CD4-positive, alpha-beta T cell treated with Interleukin-15 for 4 hours (primary cell): ENCODE measurements around the gene SLC4A5.
"Not testable (repeated sequence)": the region's sequence is repeated elsewhere in the genome, so short reads cannot be mapped to it uniquely, and the experiment has no call there.

ENCODE experiments used
- DNase-seq: peaks from one replicate; pipeline ENCODE4 v3.0.0-alpha.2; 2020; ENCODE audit warnings: low spot score

The SLC4A5 gene

GRCh38 chr2:74232426-74232825, 110.8 kb downstream of the SLC4A5 start:
- no peak for DNase-seq

GRCh38 chr2:74229865-74230264, 113.4 kb downstream of the SLC4A5 start:
- not testable (repeated sequence) for DNase-seq

GRCh38 chr2:74228772-74229171, 114.4 kb downstream of the SLC4A5 start:
- no peak for DNase-seq

GRCh38 chr2:74227646-74228045, 115.6 kb downstream of the SLC4A5 start:
- no peak for DNase-seq

GRCh38 chr2:74226648-74227213, 116.5 kb downstream of the SLC4A5 start:
- DNase-seq: no peak

- no peak for DNase-seq
Observed at GRCh38 chr2:74225698-74226459, 117.3 kb downstream of the SLC4A5 start.

- no peak for DNase-seq
Observed at GRCh38 chr2:74223941-74224770, 119.1 kb downstream of the SLC4A5 start.

- no peak for DNase-seq
Observed at GRCh38 chr2:74222300-74222650, 120.9 kb downstream of the SLC4A5 start.

- no peak for DNase-seq
Observed at GRCh38 chr2:74221604-74222299, 121.5 kb downstream of the SLC4A5 start.

- DNase-seq: no peak
Observed at GRCh38 chr2:74221091-74221490, 122.1 kb downstream of the SLC4A5 start.

GRCh38 chr2:74219846-74220486, 123.2 kb downstream of the SLC4A5 start:
- DNase-seq: no peak

GRCh38 chr2:74216642-74217041, 126.6 kb downstream of the SLC4A5 start:
- no peak for DNase-seq

- not testable (repeated sequence) for DNase-seq
Observed at GRCh38 chr2:74215771-74216170, 127.4 kb downstream of the SLC4A5 start.

- no peak for DNase-seq
Observed at GRCh38 chr2:74212702-74213410, 130.4 kb downstream of the SLC4A5 start.

- DNase-seq: peak; percentile 74
Observed at GRCh38 chr2:74206180-74206688, 137.0 kb downstream of the SLC4A5 start.

GRCh38 chr2:74205596-74205995, 137.6 kb downstream of the SLC4A5 start:
- DNase-seq: peak; percentile 14

GRCh38 chr2:74205113-74205512, 138.1 kb downstream of the SLC4A5 start:
- DNase-seq: no peak

- no peak for DNase-seq
Observed at GRCh38 chr2:74204436-74204835, 138.8 kb downstream of the SLC4A5 start.

GRCh38 chr2:74201596-74201995, 141.6 kb downstream of the SLC4A5 start:
- DNase-seq: no peak

- DNase-seq: no peak
Observed at GRCh38 chr2:74201196-74201595, 142.0 kb downstream of the SLC4A5 start.

- DNase-seq: peak; percentile 9
Observed at GRCh38 chr2:74199871-74200305, 143.3 kb downstream of the SLC4A5 start.
